Right atrium auricular region (tissue), 2 donors: ENCODE data around the gene SERPINB6. TPM values are rescaled to one million over a fixed set of nuclear protein-coding genes. Genes with fewer than 3 reads are reported as not detected.

Experiments used
- DNase-seq: peaks from one replicate; pipeline ENCODE4 v3.0.0-alpha.2; 2019; ENCODE audit warnings: low spot score
- H3K27ac ChIP-seq, 2 donors: fragments of 200-600 bp; sonication (generic); 1 replicate in 1 of 2; 2 replicates in 1 of 2; pipeline ENCODE4 v1.5.1; 2016 to 2019
- H3K27me3 ChIP-seq, 2 donors: fragments of 200-600 bp; sonication (generic); one replicate each; pipeline versions ENCODE4 v1.5.1 to v1.6.0; 2017 to 2019
- H3K36me3 ChIP-seq: fragments of 200-600 bp; sonication (generic); one replicate; pipeline ENCODE4 v1.5.1; 2016
- H3K4me1 ChIP-seq, 2 donors: fragments of 200-600 bp; sonication (generic); one replicate each; pipeline versions ENCODE4 v1.5.1 to v1.6.0; 2017 to 2019
- H3K4me3 ChIP-seq, 2 donors: fragments of 200-600 bp; sonication (generic); 1 replicate in 1 of 2; 2 replicates in 1 of 2; pipeline ENCODE4 v1.5.1; 2017 to 2019; ENCODE audit warnings: mild to moderate bottlenecking in 1 of 2, moderate library complexity in 1 of 2
- H3K9me3 ChIP-seq, 2 donors: fragments of 200-600 bp; sonication (generic); one replicate each; pipeline ENCODE4 v1.5.1; 2019
- CTCF ChIP-seq, 2 donors: fragments of 200-600 bp; sonication (generic); IDR thresholded peaks; one replicate each; pipeline ENCODE4 v1.5.1; 2019; ENCODE audit warnings: antibody characterized with exemption in 2 of 2
- total RNA-seq, 2 donors: library from RNA; depleted of rRNA; stranded (reverse); fragments of >200 nt; gene quantifications; one replicate each; pipeline ENCODE4 v1.1.0, GENCODE V29; 2016

The SERPINB6 gene
- total RNA-seq, 2 donors from 2014 or later: 181 to 184 TPM

- no peak for DNase-seq
- Histone ChIP-seq H3K27ac (peak overlapping the region; percentile 86 to 90), H3K4me3 (no peak overlapping the region), H3K4me1 (peaks cover 0 to 67% of the 10 kb centered on the region in 2 donors), H3K36me3 (no peaks in the 10 kb centered on the region), H3K27me3 (no peaks in the 10 kb centered on the region), H3K9me3 (no peaks in the 10 kb centered on the region)
- TF ChIP-seq CTCF (IDR thresholded peaks at IDR 0.05): no peak
These were observed 14.3 kb downstream of the SERPINB6 start for GRCh38 chr6:2956930-2957685.

DNA sequence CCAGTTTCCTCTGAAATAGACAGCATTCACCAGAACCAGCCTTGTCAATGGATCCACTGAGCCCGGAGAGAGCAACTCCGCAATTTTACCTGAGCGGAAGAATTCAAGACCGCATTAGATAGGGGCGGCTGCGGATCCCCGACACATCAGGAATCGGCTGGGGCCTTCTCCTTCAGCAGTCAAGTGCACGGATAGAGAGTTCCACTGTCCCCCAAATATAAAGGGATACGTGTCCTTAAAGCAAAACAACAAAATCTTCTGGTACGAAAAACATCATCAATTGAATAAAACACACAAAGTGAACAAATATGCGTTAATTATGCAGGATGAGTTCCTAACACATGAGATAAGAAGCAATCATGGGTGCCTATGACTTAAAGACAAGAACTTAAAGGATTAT, 18.3 kb downstream of the SERPINB6 start:
- Histone ChIP-seq H3K4me1 (peaks cover 0 to 51% of the 10 kb centered on the region in 2 donors), H3K9me3 (no peaks in the 10 kb centered on the region), H3K27ac (peak overlapping the region; percentile 67 to 74), H3K27me3 (no peaks in the 10 kb centered on the region), H3K4me3 (no peak overlapping the region), H3K36me3 (peaks cover 6% of the 10 kb centered on the region)
- TF ChIP-seq CTCF (IDR thresholded peaks at IDR 0.05): no peak
- DNase-seq: no peak

DNA sequence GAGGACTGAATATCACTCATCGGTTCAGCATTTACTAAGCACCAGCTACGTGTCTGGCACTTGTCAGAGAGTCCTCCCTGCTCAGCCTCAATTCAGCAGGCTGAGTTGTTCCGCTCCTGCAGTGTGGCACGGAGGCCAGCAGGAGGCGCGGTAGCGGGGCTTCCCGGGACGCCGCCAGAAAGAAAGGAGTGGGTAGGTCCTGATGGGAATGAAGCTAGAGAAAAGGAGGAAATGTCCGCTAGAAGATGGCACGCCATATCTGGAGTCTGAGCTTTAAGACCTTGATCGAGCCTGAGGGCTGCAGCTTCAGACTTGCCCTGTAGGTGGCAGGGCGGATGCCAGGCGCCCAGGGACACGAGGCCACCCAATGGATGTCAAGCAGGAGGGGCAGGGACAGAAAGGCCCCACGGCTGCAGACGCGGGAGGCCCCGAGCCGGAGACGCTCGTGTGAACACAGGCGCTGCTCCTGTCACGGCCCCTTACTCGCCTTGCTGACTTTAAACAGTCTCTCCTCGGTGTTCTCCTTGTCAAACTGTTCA, 18.7 kb downstream of the SERPINB6 start:
- H3K27me3 ChIP-seq: no peaks in the 10 kb centered on the region
- H3K27ac ChIP-seq: peak overlapping the region; percentile 67 to 74
- H3K36me3 ChIP-seq: peaks cover 11% of the 10 kb centered on the region
- peak; percentile 94 to 98 for TF ChIP-seq CTCF (IDR thresholded peaks at IDR 0.05)
- peak; percentile 77 for DNase-seq
- H3K9me3 ChIP-seq: no peaks in the 10 kb centered on the region
- no peak overlapping the region for H3K4me3 ChIP-seq
- peaks cover 0 to 51% of the 10 kb centered on the region in 2 donors for H3K4me1 ChIP-seq

GRCh38 chr6:2951728-2952127, 19.6 kb downstream of the SERPINB6 start:
- peak; percentile 59 for DNase-seq
- Histone ChIP-seq H3K4me1 (peaks cover 0 to 51% of the 10 kb centered on the region in 2 donors), H3K27me3 (no peaks in the 10 kb centered on the region), H3K36me3 (peaks cover 16% of the 10 kb centered on the region), H3K27ac (peak overlapping the region; percentile 67 to 74), H3K4me3 (no peak overlapping the region), H3K9me3 (no peaks in the 10 kb centered on the region)
- no peak for TF ChIP-seq CTCF (IDR thresholded peaks at IDR 0.05)

- Histone ChIP-seq H3K27ac (no peak overlapping the region), H3K4me3 (no peak overlapping the region), H3K9me3 (no peaks in the 10 kb centered on the region), H3K4me1 (peaks cover 0 to 46% of the 10 kb centered on the region in 2 donors), H3K36me3 (peaks cover 16% of the 10 kb centered on the region), H3K27me3 (no peaks in the 10 kb centered on the region)
- peak; percentile 56 for DNase-seq
- TF ChIP-seq CTCF (IDR thresholded peaks at IDR 0.05): no peak
These were observed 20.7 kb downstream of the SERPINB6 start for GRCh38 chr6:2950713-2951112.
